ENCODE data around the gene ATP1B1.
"Not testable (repeated sequence)": the region's sequence is repeated elsewhere in the genome, so short reads cannot be mapped to it uniquely, and the experiment has no call there.

DNA sequence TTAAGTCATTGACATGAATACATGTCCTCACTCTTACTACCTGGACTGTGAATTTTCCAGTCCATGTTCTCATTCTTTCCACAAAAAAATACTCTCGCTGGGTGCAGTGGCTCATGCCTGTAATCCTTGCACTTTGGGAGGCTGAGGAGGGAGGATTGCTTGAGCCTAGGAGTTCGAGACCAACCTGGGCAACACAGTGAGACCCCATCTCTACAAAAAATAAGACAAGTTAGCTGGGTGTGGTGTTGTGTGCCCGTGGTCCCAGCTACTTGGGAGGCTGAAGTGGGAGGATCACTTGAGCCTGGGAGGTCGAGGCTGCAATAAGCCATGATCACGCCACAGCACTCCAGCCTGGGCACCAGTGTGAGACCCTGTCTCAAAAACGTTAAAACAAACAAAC, 19.1 kb downstream of the ATP1B1 start:
- not testable (repeated sequence) for TF ChIP-seq POLR2A (IDR thresholded peaks at IDR 0.05; ENCODE audit: extremely low read depth, insufficient read length)
- TF ChIP-seq, protein P1, sequence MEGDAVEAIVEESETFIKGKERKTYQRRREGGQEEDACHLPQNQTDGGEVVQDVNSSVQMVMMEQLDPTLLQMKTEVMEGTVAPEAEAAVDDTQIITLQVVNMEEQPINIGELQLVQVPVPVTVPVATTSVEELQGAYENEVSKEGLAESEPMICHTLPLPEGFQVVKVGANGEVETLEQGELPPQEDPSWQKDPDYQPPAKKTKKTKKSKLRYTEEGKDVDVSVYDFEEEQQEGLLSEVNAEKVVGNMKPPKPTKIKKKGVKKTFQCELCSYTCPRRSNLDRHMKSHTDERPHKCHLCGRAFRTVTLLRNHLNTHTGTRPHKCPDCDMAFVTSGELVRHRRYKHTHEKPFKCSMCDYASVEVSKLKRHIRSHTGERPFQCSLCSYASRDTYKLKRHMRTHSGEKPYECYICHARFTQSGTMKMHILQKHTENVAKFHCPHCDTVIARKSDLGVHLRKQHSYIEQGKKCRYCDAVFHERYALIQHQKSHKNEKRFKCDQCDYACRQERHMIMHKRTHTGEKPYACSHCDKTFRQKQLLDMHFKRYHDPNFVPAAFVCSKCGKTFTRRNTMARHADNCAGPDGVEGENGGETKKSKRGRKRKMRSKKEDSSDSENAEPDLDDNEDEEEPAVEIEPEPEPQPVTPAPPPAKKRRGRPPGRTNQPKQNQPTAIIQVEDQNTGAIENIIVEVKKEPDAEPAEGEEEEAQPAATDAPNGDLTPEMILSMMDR (IDR thresholded peaks at IDR 0.05; ENCODE audit: low read depth, low read length): not testable (repeated sequence)

All from NB4 (cell line).